ENCODE measurements around the gene PABPN1.

PABPN1 gene

DNA sequence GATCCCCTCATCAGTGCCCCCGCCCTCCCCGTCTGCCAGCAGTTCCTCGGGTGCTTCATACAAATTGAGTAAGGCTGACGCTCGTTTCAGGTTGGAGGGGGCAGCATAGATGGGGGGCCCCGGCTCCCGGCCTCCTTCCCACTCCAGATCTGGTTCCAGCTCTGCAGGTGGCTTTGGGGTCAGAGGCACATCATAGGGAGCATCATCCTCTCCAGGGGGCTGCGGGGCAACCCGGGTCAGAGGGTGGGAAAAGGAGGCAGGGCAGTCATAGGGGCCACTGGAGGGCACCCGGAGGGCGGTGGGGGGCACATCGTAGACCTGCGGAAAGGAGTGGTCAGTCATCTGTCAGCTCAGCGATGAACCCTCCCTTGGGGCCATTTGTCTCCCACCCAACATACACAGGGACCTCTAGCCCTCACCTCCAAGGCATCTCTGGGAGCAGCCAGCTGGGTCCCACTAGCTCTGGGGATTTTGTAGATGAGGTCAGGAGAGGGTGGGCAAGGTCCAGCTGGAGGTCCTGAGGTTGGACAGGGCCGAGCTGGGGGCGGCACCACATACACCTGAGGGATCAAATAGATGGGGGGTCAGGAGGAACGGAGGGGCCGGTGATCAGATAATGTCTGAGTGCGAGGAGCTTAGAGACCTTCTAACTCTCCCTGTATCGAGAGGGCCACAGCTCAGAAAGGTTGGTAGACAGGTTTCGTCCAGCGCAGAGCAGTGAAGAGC lies 38.6 kb downstream of the PABPN1 start:
- no peak for DNase-seq

GRCh38 chr14:23360496-23360895 lies 39.2 kb downstream of the PABPN1 start:
- DNase-seq, result no peak

- DNase-seq, result no peak
These were observed 40.1 kb downstream of the PABPN1 start for GRCh38 chr14:23361320-23361719.

GRCh38 chr14:23361763-23362162 lies 40.5 kb downstream of the PABPN1 start:
- no peak for DNase-seq

DNA sequence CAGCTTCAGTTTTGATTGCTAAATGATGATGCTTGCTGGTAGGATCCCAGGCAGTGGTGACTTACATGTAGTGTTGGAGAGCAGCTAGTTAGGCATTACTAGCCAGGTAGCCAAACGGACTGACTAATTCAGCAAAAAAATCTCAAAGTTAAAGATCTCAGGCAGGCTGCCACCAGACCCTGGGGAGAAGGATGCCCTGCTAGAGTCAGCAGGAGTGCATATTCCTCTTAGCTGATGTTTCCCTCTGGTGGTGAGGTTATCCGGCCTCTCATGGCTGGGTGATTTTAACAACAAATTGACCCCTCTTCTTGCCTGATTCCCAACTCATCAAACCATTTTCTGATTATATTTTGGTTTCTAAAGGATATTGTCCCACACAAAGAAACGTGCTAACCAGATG lies 40.9 kb downstream of the PABPN1 start:
- DNase-seq, result no peak

DNA sequence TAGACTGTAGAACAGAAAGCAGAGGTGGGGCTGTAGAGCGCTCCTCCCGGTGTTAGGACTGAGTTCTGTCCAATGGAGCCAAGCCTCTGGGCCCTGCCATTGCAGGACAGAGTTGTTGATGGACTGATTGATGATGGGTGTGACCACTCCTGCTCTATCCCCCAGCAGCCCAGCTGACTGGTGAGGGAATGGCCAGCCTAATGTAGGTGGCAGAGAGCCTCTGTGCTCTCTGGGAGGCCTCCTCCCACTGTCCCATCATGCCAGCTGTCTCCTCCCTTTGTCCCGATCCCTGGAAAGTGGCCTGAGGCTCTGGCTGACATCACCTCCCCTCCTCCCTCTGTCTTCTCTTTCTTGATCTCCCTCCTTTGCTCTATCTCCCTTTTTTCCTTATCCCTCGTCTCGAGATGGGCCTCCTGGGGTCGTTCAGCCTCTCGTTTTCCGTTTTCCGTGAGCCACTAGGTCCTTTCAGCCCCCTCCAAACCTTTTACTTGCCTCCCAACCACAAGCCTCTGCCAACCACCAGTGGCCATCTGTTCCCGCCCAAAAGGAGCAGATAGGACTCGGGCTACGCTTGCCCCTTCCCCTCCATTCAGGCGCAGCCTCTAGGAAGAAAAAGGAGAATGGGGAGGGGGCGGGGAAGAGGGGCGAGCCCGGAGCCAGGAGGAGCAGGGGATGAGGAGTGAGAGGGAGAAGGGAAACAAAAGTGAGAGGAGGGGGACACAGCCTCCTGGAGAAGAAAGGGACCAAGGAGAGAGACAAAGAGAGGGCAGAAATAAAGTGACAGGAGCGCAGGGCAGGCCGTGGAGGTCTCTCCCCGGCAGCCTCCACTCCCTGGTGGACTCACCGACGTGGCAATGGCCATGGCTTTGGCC lies 43.1 kb downstream of the PABPN1 start:
- DNase-seq, result no peak

DNA sequence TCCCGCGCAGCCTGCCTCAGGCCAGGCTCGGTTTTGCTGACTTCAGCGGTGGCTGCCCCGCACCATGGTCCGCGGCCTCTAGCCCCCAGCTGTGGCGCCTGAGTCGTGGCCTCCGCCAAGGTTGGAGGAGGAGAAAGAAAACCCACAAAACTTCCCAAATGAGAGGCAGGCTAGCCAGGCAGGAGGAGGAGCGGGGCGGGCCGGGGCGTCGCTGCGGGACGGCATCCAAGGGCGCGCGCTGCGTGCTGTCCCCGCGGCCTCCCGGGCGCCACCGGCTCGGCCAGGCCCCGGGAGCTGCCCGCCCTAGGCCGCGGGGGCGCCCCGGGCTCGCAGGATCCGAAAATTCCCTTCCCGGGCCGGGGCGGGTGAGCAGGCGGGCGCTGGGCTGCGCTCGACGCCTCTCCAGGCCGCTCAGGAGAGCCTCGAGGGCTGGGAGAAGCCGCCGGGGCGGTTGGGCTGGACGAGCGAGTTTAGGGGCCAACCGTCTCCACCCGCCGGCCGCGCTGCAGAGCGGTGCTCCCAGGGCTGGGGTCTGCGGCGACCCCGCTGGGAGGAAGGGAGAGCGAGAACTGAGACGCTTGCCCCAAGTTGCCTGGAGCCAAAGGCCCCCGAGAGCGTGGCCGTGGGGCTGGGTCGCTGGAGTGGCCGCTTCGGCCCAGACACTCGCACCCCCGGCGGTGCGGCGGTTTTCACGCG lies 43.9 kb downstream of the PABPN1 start, which contains the start of gene EFS:
Gene EFS, minus strand, starts transcription at position 137 of the 696 bp plus-strand sequence. CDS start 147 bp downstream, outside the sequence.
- no peak for DNase-seq

GRCh38 chr14:23365732-23366425 lies 44.6 kb downstream of the PABPN1 start:
- no peak for DNase-seq

- DNase-seq, result no peak
These were observed 45.2 kb downstream of the PABPN1 start for GRCh38 chr14:23366426-23366921.

DNA sequence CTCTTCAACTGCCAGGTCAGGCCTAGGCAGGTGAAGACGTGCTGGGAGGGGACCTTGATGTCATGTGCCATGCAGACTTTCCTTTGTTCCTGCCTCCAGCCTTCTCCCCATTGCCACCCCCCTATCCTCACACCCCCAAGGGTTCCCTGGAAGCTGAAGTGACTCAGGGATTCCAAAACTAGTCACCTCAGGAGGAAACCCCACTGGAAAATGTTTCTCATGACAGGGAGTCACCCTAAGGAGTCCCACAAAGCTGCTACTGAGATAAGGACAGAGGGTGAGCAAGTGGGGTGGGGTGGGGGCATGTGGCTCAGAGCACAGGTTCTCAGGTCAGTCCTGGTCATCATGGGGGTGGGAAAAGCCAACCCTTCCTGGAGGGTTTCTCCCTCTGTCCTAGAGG lies 49.0 kb downstream of the PABPN1 start:
- DNase-seq, result no peak

GRCh38 chr14:23371865-23372264 lies 50.6 kb downstream of the PABPN1 start:
- no peak for DNase-seq

- no peak for DNase-seq
These were observed 51.3 kb downstream of the PABPN1 start, which contains the start of gene IL25 for GRCh38 chr14:23372509-23372908. Gene IL25, plus strand, starts transcription at chr14:23372809.

GRCh38 chr14:23373041-23373440 lies 51.8 kb downstream of the PABPN1 start:
- DNase-seq, result no peak
